Inferior parietal cortex (tissue), 1 donor: ENCODE measurements around the gene GOLGA6L9.
A peak's percentile ranks its signal among the peaks of the same experiment; 100 is the strongest.
"Not testable (repeated sequence)": the region's sequence is repeated elsewhere in the genome, so short reads cannot be mapped to it uniquely, and the experiment has no call there.

Experiments used
- DNase-seq: peaks from one replicate; pipeline ENCODE4 v3.0.0-alpha.2; 2016; ENCODE audit errors: extremely low spot score

The GOLGA6L9 gene

GRCh38 chr15:82429693-82430092 lies at the start of gene GOLGA6L9:
TSS of gene GOLGA6L9 (plus strand) at chr15:82429816. CDS start at chr15:82430080, 264 bp downstream.
- DNase-seq, result not testable (repeated sequence)

- DNase-seq, result not testable (repeated sequence)
Measured at GRCh38 chr15:82381330-82381955, 48.2 kb upstream of the GOLGA6L9 start.

GRCh38 chr15:82387209-82387608 lies 42.4 kb upstream of the GOLGA6L9 start:
- not testable (repeated sequence) for DNase-seq

- DNase-seq, result not testable (repeated sequence)
Measured at GRCh38 chr15:82390152-82390551, 39.5 kb upstream of the GOLGA6L9 start.

GRCh38 chr15:82392077-82392476 lies 37.5 kb upstream of the GOLGA6L9 start:
- DNase-seq, result not testable (repeated sequence)

DNA sequence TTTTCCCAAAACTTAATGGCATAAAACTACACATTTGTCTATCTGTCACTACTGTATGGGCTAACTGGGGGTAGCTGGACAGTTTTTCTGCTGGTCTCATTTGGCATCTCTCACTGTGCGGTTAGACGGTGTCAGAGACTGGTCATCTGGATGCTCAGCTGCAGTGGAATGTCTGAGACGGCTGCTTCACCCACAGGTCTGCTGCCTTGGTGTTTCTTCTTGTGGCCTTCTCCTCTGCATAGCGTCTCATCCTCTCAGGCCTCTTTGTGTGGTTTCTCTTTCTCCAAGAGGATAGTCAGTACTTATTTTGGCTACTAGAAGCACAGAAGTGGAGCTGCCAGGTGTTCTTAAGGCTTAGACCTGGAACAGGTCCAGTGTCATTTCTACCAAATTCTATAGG lies 35.9 kb upstream of the GOLGA6L9 start:
- DNase-seq, result no peak

- not testable (repeated sequence) for DNase-seq
Measured at GRCh38 chr15:82395788-82396187, 33.8 kb upstream of the GOLGA6L9 start.

- DNase-seq, result no peak
Measured at GRCh38 chr15:82397817-82398216, 31.8 kb upstream of the GOLGA6L9 start.

- DNase-seq, result no peak
Measured at GRCh38 chr15:82398785-82399184, 30.8 kb upstream of the GOLGA6L9 start.

DNA sequence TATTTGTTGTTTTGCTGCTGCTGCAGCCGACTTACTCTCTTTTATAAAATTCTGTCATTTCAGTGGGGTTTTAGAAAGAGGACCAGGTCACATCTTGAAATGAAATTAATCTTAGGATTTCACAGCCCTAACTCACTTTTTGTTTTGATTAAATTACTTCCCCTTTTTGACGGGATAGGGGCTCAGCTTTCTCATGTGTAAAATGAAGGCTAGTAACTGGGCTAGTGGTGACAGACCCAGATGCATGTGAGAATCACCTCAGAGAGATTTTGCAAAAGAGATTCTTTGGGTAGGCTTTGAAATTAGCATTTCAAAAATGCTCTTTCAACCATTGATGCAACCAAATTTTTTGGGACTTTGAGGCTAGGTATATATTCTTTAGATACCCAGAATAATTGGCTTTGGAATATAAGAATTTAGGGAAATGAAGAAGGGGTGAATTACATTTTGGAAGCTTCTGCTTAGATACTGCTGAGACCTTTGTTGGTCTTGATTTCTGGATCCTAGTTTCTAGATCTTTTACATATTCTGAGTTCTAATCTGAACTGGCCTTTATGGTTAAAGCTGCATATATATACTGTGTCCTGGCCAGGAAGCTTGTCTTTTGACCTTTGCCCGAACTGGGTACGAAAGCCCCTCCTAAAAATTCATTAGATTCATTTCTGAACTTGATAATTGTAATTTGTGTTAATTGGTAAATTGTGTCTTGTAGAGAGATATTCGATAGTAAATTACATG lies 30.1 kb upstream of the GOLGA6L9 start:
- DNase-seq, result not testable (repeated sequence)

DNA sequence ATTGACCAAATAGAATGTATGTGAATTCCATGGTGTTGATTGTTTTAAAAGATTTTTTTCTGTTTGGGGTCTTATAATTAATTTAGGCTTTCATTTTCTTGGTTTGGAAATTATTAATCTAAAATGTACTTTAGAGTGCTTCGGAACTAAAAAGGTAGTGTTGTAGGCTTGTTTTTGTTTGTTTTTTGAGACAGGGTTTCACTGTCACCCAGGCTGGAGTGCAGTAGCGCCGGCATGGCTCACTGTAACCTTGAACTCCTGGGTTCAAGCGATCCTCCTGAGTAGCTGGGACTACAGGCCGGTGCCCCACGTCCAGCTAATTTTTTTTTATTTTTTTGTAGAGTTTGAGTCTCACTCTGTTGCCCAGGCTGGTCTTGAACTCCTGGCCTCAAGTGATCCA lies 27.7 kb upstream of the GOLGA6L9 start:
- not testable (repeated sequence) for DNase-seq

DNA sequence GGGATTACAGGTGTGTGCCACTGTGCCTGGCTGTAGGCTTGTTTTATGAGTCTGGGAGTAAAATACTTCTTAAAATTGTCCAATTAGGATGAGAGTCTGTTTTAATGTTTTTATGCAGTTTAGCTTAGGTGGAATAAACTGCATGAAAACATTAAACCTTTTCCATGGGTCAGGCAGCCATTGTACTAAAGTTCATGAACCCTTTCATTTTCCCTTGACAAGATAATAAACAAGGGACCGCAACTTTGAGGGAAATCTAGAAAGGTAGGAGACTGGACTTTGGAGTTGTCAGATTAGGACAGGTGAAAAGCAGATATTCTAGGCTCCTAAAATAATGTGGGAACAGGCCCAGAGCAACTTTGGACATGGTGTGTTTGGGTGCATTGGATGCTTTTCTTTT lies 27.3 kb upstream of the GOLGA6L9 start:
- DNase-seq, result not testable (repeated sequence)

DNA sequence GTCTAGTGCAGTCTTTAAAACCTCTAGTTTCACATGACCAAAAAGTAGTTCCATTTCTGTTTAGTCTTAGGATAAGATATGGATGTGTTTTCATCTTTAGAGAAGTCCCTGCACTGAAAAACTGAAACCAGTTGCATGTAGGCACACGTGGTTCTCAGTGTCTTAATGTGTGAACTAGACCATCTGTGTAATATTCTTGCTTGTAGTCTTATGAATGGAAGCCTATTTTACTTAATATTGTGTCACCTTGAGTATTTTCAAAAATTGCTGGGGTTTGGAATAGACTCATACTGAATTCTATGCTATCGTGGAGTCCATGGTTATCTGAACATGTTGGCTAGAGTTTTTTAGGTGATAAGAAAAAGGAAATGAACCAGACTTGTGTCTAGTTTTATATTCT lies 23.4 kb upstream of the GOLGA6L9 start:
- DNase-seq, result peak; percentile 6

DNA sequence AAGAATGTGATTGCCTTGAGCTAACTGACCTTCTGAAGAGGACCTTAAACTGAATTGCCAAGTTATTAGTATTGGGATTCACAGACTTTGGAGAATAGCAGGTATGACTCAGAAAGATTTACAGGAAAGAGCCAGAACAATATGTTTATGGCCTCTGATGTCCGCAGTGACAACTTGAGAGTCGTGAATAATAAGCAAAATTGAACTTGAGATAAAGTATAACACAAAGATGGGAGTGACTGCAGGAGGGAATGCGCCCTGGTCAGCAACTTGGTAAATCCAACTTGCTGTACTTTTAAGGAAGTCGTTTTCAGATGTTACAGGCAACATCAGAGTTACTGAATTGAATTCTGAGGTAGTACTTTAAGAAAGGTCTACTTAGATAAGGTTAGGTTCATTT lies 19.3 kb upstream of the GOLGA6L9 start:
- DNase-seq, result not testable (repeated sequence)

GRCh38 chr15:82411595-82411994 lies 18.0 kb upstream of the GOLGA6L9 start:
- DNase-seq, result not testable (repeated sequence)

- not testable (repeated sequence) for DNase-seq
Measured at GRCh38 chr15:82414525-82415191, 15.0 kb upstream of the GOLGA6L9 start.

DNA sequence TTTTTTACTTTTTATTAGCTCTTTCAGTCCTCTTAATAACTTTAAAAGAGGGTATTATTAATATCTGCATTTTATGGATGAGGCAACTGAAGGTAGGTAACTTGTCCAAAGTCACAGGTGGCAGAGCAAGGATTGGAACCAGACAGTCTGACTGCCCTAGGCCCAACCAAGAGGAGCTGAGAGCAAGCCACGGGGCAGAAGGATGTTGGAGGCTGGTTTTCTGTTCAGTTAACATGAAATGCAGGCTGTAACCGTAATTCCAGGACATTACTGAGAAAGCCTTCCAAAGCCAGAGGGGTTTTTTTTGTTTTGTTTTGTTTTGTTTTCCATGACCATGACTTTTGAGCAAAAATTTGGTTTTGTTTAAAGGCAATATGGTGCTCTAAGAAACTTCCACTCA lies 9.1 kb upstream of the GOLGA6L9 start:
- DNase-seq, result not testable (repeated sequence)

GRCh38 chr15:82420966-82421365 lies 8.7 kb upstream of the GOLGA6L9 start:
- not testable (repeated sequence) for DNase-seq

- DNase-seq, result not testable (repeated sequence)
Measured at GRCh38 chr15:82427117-82427516, 2.5 kb upstream of the GOLGA6L9 start.

GRCh38 chr15:82445420-82445819 lies 15.8 kb downstream of the GOLGA6L9 start:
- DNase-seq, result not testable (repeated sequence)

GRCh38 chr15:82457336-82457735 lies 27.7 kb downstream of the GOLGA6L9 start:
- not testable (repeated sequence) for DNase-seq

- not testable (repeated sequence) for DNase-seq
Measured at GRCh38 chr15:82465629-82466028, 36.0 kb downstream of the GOLGA6L9 start.
